GM10847 (cell line): Measurements from ENCODE around the gene DOCK6.

ENCODE experiments used
- POLR2A ChIP-seq: IDR thresholded peaks from 2 replicates; pipeline ENCODE4 v1.6.1; 2011; ENCODE audit not compliant: insufficient read length; ENCODE audit errors: extremely low read depth

Gene DOCK6, protein sequence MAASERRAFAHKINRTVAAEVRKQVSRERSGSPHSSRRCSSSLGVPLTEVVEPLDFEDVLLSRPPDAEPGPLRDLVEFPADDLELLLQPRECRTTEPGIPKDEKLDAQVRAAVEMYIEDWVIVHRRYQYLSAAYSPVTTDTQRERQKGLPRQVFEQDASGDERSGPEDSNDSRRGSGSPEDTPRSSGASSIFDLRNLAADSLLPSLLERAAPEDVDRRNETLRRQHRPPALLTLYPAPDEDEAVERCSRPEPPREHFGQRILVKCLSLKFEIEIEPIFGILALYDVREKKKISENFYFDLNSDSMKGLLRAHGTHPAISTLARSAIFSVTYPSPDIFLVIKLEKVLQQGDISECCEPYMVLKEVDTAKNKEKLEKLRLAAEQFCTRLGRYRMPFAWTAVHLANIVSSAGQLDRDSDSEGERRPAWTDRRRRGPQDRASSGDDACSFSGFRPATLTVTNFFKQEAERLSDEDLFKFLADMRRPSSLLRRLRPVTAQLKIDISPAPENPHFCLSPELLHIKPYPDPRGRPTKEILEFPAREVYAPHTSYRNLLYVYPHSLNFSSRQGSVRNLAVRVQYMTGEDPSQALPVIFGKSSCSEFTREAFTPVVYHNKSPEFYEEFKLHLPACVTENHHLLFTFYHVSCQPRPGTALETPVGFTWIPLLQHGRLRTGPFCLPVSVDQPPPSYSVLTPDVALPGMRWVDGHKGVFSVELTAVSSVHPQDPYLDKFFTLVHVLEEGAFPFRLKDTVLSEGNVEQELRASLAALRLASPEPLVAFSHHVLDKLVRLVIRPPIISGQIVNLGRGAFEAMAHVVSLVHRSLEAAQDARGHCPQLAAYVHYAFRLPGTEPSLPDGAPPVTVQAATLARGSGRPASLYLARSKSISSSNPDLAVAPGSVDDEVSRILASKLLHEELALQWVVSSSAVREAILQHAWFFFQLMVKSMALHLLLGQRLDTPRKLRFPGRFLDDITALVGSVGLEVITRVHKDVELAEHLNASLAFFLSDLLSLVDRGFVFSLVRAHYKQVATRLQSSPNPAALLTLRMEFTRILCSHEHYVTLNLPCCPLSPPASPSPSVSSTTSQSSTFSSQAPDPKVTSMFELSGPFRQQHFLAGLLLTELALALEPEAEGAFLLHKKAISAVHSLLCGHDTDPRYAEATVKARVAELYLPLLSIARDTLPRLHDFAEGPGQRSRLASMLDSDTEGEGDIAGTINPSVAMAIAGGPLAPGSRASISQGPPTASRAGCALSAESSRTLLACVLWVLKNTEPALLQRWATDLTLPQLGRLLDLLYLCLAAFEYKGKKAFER (N-terminal part only)

DNA sequence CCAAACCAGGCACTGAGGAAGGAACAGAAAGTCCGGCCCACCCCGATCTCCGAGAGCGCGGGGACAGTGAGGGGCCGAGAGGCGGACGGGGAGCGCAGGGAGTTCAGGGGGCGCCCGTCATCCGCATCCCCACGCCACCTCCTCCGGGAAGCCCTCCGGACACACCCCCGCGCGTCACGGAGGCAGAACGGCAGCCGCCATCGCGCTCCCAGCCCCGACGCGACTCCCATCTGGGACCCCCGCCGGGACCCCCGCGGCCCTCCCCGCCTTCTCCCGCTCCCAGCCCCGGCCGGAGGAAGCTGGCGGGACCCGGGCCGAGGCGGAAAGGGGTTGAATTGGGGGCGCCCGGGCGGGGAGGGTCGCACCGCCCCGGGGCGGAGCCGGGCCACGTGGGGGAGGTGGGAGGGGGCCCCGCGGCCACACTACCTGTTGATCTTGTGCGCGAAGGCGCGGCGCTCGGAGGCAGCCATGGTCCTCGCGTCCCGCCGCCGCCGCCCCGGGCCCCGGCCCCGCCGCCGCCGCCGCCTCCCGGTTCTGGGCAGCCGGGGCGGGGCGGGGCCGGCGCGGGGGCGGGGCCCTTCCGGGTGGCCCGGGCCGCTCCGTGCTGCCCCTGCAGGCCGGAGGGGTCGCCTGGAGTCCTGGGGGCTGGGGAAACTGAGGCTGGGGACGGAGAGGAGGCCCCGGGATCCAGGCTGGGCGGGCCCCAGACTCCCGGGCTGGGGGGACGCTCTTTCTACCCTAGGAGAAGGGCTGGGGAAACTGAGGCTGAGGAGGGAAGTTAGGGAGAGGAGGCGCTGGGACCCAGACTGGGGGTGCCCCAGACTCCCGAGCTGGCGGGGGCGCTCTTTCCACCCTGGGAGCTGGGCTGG is at the start of gene DOCK6:
Gene DOCK6, minus strand, starts transcription at position 554 of the 869 bp plus-strand sequence. Its CDS starts 84 bp downstream, at position 470.
- TF ChIP-seq POLR2A, result no peak

DNA sequence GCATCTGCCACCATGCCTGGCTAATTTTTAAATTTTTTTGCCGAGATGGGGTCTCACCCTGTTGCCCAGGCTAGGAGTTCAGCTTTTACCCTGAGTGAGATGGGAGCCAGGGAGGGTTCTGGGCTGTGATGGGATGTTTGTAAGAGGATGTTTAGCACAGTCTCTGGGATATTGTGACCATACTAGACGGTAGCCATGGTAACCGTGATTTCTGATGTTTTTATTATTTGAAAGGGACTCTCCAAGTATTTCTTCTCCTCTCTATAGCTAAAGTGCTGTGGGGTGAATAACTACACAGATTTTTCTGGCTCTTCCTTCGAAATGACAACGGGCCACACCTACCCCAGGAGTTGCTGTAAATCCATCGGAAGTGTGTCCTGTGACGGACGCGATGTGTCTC is 44.0 kb upstream of the DOCK6 start:
- TF ChIP-seq POLR2A, result no peak

DNA sequence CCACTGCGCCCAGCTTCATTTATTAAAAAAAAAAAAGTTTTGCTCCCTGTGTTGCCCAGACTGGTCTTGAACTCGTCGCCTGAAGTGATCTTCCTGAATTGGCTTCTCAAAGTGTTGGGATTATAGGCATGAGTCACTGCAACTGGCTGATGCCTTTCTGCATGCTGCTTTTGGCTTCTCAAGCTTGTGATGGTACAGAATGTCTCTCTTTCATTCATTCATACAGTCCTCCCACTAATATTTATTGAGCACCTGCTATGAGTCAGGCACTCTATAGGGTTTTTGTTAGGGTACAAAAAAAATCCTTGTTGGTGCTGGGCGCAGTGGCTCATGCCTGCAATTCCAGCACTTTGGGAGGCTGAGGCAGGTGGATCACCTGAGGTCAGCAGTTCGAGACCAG is 42.6 kb upstream of the DOCK6 start:
- TF ChIP-seq POLR2A, result no peak

DNA sequence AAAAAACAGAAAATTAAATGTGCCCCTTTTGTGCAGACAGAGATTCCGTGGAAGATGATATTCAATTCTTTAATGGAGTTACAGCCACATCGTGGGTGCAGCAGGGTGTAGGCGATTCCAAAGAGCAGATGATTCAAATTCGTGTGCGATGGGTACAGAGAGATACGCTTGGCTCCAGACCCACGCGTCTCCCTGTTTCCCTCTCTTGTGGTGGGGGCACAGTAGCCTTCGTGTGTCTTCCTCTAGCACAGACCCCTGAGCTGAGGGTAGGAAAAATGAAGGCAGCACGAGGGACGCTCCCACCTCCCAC is 38.4 kb upstream of the DOCK6 start:
- TF ChIP-seq POLR2A, result no peak

DNA sequence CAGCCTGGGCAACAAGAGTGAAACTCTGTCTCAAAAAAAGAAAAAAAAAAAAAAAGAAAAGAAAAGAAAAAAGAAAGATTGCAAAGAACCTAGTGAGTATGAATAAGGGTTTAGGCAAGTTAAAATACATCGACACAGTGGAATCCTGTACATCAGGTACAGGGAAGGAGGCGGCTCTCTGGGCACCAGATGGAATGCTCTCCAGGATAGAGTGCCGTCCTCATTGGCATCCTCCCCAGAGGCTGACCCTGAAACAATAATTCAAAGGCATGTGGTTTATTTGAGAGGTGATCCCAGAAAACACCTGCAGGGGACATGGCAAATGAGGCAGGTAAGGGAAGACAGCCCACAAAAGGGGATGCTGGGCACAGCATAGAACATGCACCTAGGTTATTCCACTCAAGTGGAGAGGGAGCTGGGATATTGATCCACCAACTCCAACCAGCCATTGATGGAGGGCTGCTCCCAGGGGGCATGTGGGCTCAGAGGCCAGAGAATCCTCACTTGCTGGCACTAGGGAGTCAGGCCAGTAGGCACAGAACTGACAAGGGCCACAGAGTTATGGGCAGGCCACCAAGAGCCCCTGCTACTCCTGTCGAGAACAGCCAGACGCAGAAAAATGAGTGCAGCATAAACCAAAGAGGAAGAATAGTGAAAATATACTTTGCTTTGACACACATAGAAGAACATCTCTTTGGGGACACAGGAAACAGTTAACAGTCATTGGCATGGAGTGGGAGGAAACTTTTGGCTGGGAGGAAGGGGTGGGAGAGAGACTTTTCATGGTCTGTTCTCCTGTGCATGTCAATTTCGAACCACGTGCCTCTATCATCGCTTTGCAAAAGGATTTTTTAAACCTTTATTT is 37.9 kb upstream of the DOCK6 start:
- TF ChIP-seq POLR2A, result no peak

- no peak for TF ChIP-seq POLR2A
Measured at GRCh38 chr19:11296264-11296663, 33.9 kb upstream of the DOCK6 start.

DNA sequence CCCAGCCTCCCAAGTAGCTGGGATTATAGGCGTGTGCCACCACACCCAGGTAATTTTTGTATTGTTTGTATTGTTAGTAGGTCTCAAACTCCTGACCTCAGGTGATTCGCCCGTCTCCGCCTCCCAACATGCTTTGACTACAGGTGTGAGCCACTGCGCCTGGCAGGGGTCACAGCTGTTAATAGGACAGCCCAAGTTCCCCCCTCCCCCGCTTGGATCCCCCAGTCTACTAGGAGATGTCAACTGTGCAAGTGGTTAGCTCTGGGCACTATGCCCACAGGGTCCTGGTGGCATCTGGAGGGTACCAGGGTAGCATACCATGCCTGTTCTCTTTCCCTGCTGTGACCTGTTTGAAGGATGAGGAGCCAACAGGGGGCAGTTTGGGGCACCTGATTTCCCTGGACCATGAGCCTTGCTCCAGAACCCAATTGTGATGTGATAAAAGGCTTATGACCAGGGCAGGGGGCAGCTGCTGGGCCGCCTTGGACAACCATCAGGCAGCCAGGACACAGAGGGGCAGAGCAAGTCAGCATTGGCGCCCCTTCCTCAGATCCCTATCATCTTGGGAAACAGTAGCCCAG is 33.4 kb upstream of the DOCK6 start, which contains the start of gene TSPAN16:
Gene TSPAN16, plus strand, starts transcription at position 496 of the 581 bp plus-strand sequence. CDS start 138 bp downstream, outside the sequence.
- TF ChIP-seq POLR2A, result no peak

DNA sequence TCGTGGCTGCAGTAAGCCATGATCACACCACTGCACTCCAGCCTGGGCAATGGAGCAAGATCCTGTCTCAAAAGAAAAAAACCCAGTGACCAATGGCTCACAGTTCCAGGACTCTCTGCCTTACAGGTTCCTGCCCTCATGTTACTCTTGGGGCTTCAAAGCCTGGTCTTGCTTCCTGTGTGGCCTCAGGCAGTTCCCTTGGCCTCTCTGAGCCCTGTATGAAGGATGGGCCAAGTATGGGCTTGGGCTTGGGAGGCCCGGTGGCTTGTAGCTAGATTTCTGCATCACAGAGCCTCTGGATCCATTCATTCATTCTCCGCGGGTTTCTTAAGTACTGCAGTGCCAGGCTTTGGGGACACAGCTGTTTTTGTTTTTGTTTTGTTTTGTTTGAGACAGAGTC is 32.9 kb upstream of the DOCK6 start:
- no peak for TF ChIP-seq POLR2A

- TF ChIP-seq POLR2A, result no peak
Measured at GRCh38 chr19:11293433-11294389, 31.4 kb upstream of the DOCK6 start.

DNA sequence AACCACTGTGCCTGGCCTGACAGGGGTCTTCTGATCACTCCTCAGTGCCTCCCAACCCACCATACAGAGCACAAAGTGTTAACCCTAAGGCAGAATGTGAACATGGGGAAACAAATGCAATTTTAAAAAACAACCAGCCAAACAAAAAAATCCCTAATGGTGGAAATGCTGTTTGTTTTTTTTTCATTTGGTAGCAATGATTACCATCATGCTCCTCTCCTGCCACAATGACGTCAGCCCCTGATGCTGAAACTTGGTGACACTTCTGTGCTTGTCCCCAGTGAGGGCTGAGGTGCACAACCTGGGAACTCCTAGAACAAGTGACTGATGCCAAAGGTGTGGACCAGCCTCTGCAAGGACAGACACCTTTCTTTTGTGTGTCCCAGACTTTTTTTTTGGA is 29.7 kb upstream of the DOCK6 start:
- TF ChIP-seq POLR2A, result no peak

- no peak for TF ChIP-seq POLR2A
Measured at GRCh38 chr19:11291415-11291814, 29.1 kb upstream of the DOCK6 start.

GRCh38 chr19:11290256-11290655 is 27.9 kb upstream of the DOCK6 start:
- no peak for TF ChIP-seq POLR2A
